K562 (cell line): Measurements from ENCODE around the gene CBL. TPM values are rescaled to one million over a fixed set of nuclear protein-coding genes. Genes with fewer than 3 reads are reported as not detected.

ENCODE experiments used
- ATAC-seq: fragments of 200-7000 bp; cut with Tn5 transposase; 3 replicates; pipeline ENCODE4 v1.9.1; 2020; ENCODE audit warnings: moderate library complexity
- BruUV-seq: library from RNA; stranded (reverse); fragments of 400-500 nt; replicated peaks from 2 replicates; lab custom pipeline; 2021; lab: Mats Ljungman, UMichigan
- CTCF ChIA-PET: fragments of 300-600 bp; formaldehyde crosslinking; extraction: SDS; loops from one replicate; lab custom pipeline; 2021; ENCODE audit warnings: low intra/inter-chr PET ratio; lab: Yijun Ruan, JAX
- POLR2A ChIA-PET: fragments of 300-600, 350-650 bp; sonication (Branson Sonifier 250); formaldehyde crosslinking; extraction: SDS; loops from one replicate; lab custom pipeline; 2021; ENCODE audit warnings: antibody characterized with exemption, inconsistent platforms; lab: Yijun Ruan, JAX
- DNase-seq, 4 experiments: peaks; one replicate each; pipeline versions ENCODE4 v3.0.0 to v3.0.0-alpha.2; 2011 to 2018; ENCODE audit warnings: low spot score in 3 of 4, mixed read lengths in 3 of 4; ENCODE audit errors: extremely low read depth in 1 of 4
- FAIRE-seq: peaks from 2 replicates; lab custom pipeline; 2011; peaks lifted over from hg19 to GRCh38; lab: Jason Lieb, UNC
- H2AFZ ChIP-seq: 2 replicates; pipeline ENCODE4 v1.6.0; 2011; ENCODE audit warnings: low read depth, low read length, control low read depth, inconsistent platforms
- H3K27ac ChIP-seq: fragments of 200-600 bp; 3 replicates; pipeline ENCODE4 v1.8.0; 2011; ENCODE audit warnings: low read depth, mild to moderate bottlenecking, control low read depth, inconsistent platforms, low read length, moderate library complexity, mixed read lengths; ENCODE audit errors: extremely low read depth
- H3K27me3 ChIP-seq, 2 experiments: fragments of 300-600 bp in 1 of 2; 2 replicates in 1 of 2; 3 replicates in 1 of 2; pipeline versions ENCODE4 v1.6.0 to v1.8.0; 2011; ENCODE audit warnings: inconsistent platforms in 2 of 2, low read length in 2 of 2, mild to moderate bottlenecking in 1 of 2, mixed read lengths in 1 of 2, moderate library complexity in 1 of 2; ENCODE audit not compliant: control insufficient read depth in 2 of 2, insufficient read depth in 2 of 2
- H3K36me3 ChIP-seq: fragments of 300-600 bp; 3 replicates; pipeline ENCODE4 v1.8.0; 2011; ENCODE audit warnings: mild to moderate bottlenecking, low read length, inconsistent platforms; ENCODE audit not compliant: control insufficient read depth, insufficient read depth
- H3K4me1 ChIP-seq, 2 experiments: fragments of 200-600 bp in 1 of 2; replicated peaks in 1 of 2; 2 replicates in 1 of 2; 3 replicates in 1 of 2; pipeline versions ENCODE4 v1.5.1 to v1.8.0; 2011; ENCODE audit warnings: inconsistent platforms in 2 of 2, low read length in 2 of 2, mild to moderate bottlenecking in 1 of 2, mixed read lengths in 1 of 2, moderate library complexity in 1 of 2; ENCODE audit not compliant: control insufficient read depth in 2 of 2, insufficient read depth in 2 of 2
- H3K4me2 ChIP-seq: 2 replicates; pipeline ENCODE4 v1.6.1; 2011; ENCODE audit warnings: low read length, control low read depth, inconsistent platforms, mixed read lengths; ENCODE audit not compliant: insufficient read depth
- H3K4me3 ChIP-seq: fragments of 200-600 bp; sonication (generic), shearing (Covaris generic); 2 replicates; pipeline ENCODE4 v1.5.1; 2016; ENCODE audit warnings: control low read depth, inconsistent platforms
- H3K79me2 ChIP-seq: fragments of 200-600 bp; 3 replicates; pipeline ENCODE4 v1.8.0; 2011; ENCODE audit warnings: low read length, inconsistent platforms; ENCODE audit not compliant: control insufficient read depth, insufficient read depth
- H3K9ac ChIP-seq, 2 experiments: 2 replicates each; pipeline versions ENCODE4 v1.6.0 to v1.6.1; 2011; ENCODE audit warnings: low read depth in 2 of 2, low read length in 2 of 2, control low read depth in 1 of 2, inconsistent platforms in 1 of 2, mild to moderate bottlenecking in 1 of 2, mixed read lengths in 1 of 2; ENCODE audit not compliant: insufficient read depth in 1 of 2
- H3K9me1 ChIP-seq: one replicate; pipeline ENCODE4 v1.6.0; 2011; ENCODE audit warnings: inconsistent platforms, mild to moderate bottlenecking, low read length, moderate library complexity; ENCODE audit not compliant: control insufficient read depth, insufficient read depth
- H3K9me3 ChIP-seq: replicated peaks from 2 replicates; pipeline ENCODE4 v1.5.1; 2011; ENCODE audit warnings: low read depth, low read length, inconsistent platforms; ENCODE audit not compliant: control insufficient read depth, insufficient read depth
- H4K20me1 ChIP-seq: replicated peaks from 2 replicates; pipeline ENCODE4 v1.6.1; 2011; ENCODE audit warnings: low read length, inconsistent platforms, mixed read lengths; ENCODE audit not compliant: control insufficient read depth, insufficient read depth
- FOXP1 ChIP-seq: sonication (generic); formaldehyde crosslinking; IDR thresholded peaks from 2 replicates; pipeline ENCODE4 v1.8.0; 2022; ENCODE audit warnings: mild to moderate bottlenecking, missing genetic modification reagents
- GABPB1 ChIP-seq: sonication (generic); formaldehyde crosslinking; IDR thresholded peaks from 2 replicates; pipeline ENCODE4 v1.8.0; 2022; ENCODE audit warnings: mild to moderate bottlenecking, missing genetic modification reagents
- KHSRP ChIP-seq: fragments of 450-650 bp; IDR thresholded peaks from 2 replicates; pipeline ENCODE4 v1.6.1; 2017
- MCM2 ChIP-seq: fragments of 450-650 bp; IDR thresholded peaks from 2 replicates; pipeline ENCODE4 v1.6.1; 2017; ENCODE audit warnings: low read depth, mild to moderate bottlenecking
- NFE2 ChIP-seq: IDR thresholded peaks from 2 replicates; pipeline ENCODE4 v1.6.1; 2014; ENCODE audit warnings: antibody characterized with exemption, low read depth
- NR4A1 ChIP-seq, 2 experiments: fragments of 250-450 bp in 1 of 2; fragments of 450-650 bp in 1 of 2; sonication (Bioruptor Pico) in 1 of 2; IDR thresholded peaks; 2 replicates each; pipeline versions ENCODE4 v1.4.0 to v1.6.1; 2016 to 2020; ENCODE audit warnings: mild to moderate bottlenecking in 2 of 2, missing compliant biosample characterization in 1 of 2, missing genetic modification characterization in 1 of 2, moderate library complexity in 1 of 2
- POLR2G ChIP-seq: fragments of 200-400 bp; formaldehyde crosslinking; IDR thresholded peaks from 2 replicates; pipeline ENCODE4 v1.6.1; 2017; ENCODE audit warnings: low read depth, mild to moderate bottlenecking, antibody characterized with exemption, low read length, moderate library complexity
- RB1 ChIP-seq: fragments of 450-650 bp; IDR thresholded peaks from 2 replicates; pipeline ENCODE4 v1.6.1; 2017; ENCODE audit warnings: low read depth, mild to moderate bottlenecking
- RUNX1 ChIP-seq: sonication (generic); IDR thresholded peaks from 2 replicates; pipeline ENCODE4 v1.6.1; 2016; ENCODE audit warnings: antibody characterized with exemption, low read depth
- ZBTB34 ChIP-seq: fragments of 250-450 bp; sonication (Bioruptor Pico); IDR thresholded peaks from 2 replicates; pipeline ENCODE4 v1.8.0; 2021; ENCODE audit warnings: mild to moderate bottlenecking, moderate library complexity
- ZKSCAN3 ChIP-seq: fragments of 250-450 bp; sonication (Bioruptor Pico); IDR thresholded peaks from 2 replicates; pipeline ENCODE4 v1.4.0; 2020
- ZNF436 ChIP-seq: fragments of 250-450, 450-650 bp; sonication (Bioruptor Pico); formaldehyde crosslinking; IDR thresholded peaks from 2 replicates; pipeline ENCODE4 v1.7.0; 2020; ENCODE audit warnings: mild to moderate bottlenecking
- ZSCAN32 ChIP-seq: fragments of 450-650 bp; formaldehyde crosslinking; IDR thresholded peaks from 2 replicates; pipeline ENCODE4 v1.4.0; 2020; ENCODE audit warnings: mild to moderate bottlenecking, moderate library complexity
- WGBS: fragments of 100-300 bp; shearing (Covaris generic); methylation state at CpG from one replicate; pipeline ENCODE4 v1.1.6; 2016; ENCODE audit warnings: low coverage, mixed read lengths; ENCODE audit not compliant: insufficient coverage; ENCODE audit errors: missing lambda C conversion rate; 5-methylcytosine and 5-hydroxymethylcytosine counted together
- in situ Hi-C: fragments of 300-500 bp; cut with MboI; formaldehyde crosslinking; loops from 4 replicates; pipeline ENCODE4 v1.15.0; 2018; ENCODE audit warnings: inconsistent platforms, mixed read lengths
- intact Hi-C: fragments of 100-400 bp; cut with micrococcal nuclease; formaldehyde crosslinking; loops from 2 replicates; pipeline ENCODE4 v1.14.2; 2022
- polyA plus RNA-seq, 8 experiments: library from polyadenylated mRNA; depleted of rRNA in 4 of 8; stranded (reverse) in 5 of 8; unstranded in 3 of 8; fragments of >200 nt; fragmentation: Nextera tagmentation in 2 of 8; fragmentation: Illumina TruSeq in 1 of 8; extraction: Ambion mirVana in 2 of 8; extraction: Trizol in 1 of 8; gene quantifications; 2 replicates each; pipeline versions ENCODE4 v1.2.1 to v1.2.3, GENCODE V29; 2011 to 2014; ENCODE audit warnings: inconsistent platforms in 1 of 8, missing spikeins in 1 of 8
- total RNA-seq, 7 experiments: library from RNA; depleted of rRNA in 6 of 7; stranded (reverse); fragments of >200 nt in 6 of 7; fragmentation: Illumina TruSeq in 2 of 7; extraction: Trizol in 2 of 7; gene quantifications; 2 replicates each; pipeline versions ENCODE4 v1.2.1 to v1.2.3, GENCODE V29; 2011 to 2021; ENCODE audit warnings: low replicate concordance in 1 of 7
- TF ChIP-seq, protein P1 (sequence below): fragments of 450-650 bp; IDR thresholded peaks from 2 replicates; pipeline ENCODE4 v1.6.1; 2018; ENCODE audit warnings: mild to moderate bottlenecking, low read depth; ENCODE audit not compliant: partially characterized antibody

Gene CBL
- total and polyA plus RNA-seq, 9 of the 15 experiments (the other 6 are each of a cell fraction or from before 2014, with no cell fraction given) = 3.2 to 24.9 (median 9.9) TPM

DNA sequence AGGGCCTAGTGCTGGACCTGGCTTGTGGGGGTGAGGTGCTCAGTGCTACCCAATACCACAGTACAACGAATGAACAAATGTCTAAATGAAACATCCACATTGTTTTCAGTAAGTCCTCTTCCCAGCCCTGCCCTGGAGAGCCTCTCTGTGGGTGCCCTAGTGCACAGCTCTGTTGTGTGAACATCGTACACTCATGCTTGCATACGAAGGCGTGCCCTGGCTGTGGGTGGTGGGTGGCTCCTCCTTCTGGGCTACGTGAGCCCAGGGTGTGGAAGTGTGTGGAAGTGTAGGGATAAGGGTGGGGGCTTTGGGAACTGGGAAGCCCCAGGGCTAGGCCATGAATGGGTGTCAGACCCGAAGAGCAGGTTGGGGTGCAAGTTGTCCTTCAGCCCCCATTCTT lies 38.2 kb upstream of the CBL start:
- POLR2A ChIA-PET = no interaction called here
- H3K27ac ChIP-seq = no peak overlapping the region
- no peak overlapping the region; a peak in 1 of 4 replicates for H3K9ac ChIP-seq
- no peaks in the 10 kb centered on the region for H3K9me3 ChIP-seq
- intact Hi-C loops = no loop called here
- H3K4me3 ChIP-seq = no peak overlapping the region
- no peak overlapping the region for H3K4me2 ChIP-seq
- H3K36me3 ChIP-seq = no peaks in the 10 kb centered on the region
- peak overlapping the region; percentile 34; the same call in 1 of the 2 replicates for H2AFZ ChIP-seq
- no peaks in the 10 kb centered on the region for H3K79me2 ChIP-seq
- peaks cover 0 to 4% of the 10 kb centered on the region in 2 experiments; a peak in 1 of 5 replicates for H3K27me3 ChIP-seq
- in situ Hi-C loops = no loop called here
- no TSS peak for BruUV-seq
- no peaks in the 10 kb centered on the region for H4K20me1 ChIP-seq
- H3K9me1 ChIP-seq = no peaks in the 10 kb centered on the region
- ATAC-seq (no peak), DNase-seq (no peak), FAIRE-seq (no peak)
- CTCF ChIA-PET = no interaction called here
- WGBS = 55% methylated on average over 3 of the region's 6 CpGs
- peaks cover 19 to 28% of the 10 kb centered on the region in 2 experiments; a peak in 4 of 5 replicates for H3K4me1 ChIP-seq
- TF ChIP-seq RB1 (no peak), NR4A1 (CRISPR knock-in tag; IDR thresholded peaks at IDR 0.05) (no peak), NR4A1 (tag; IDR thresholded peaks at IDR 0.05) (no peak), ZSCAN32 (CRISPR knock-in tag) (no peak), NFE2 (no peak), KHSRP (no peak), FOXP1 (CRISPR knock-in tag) (no peak), POLR2G (no peak), MCM2 (no peak), ZNF436 (CRISPR knock-in tag) (no peak), ZKSCAN3 (CRISPR knock-in tag) (no peak), RUNX1 (no peak), ZBTB34 (no peak), GABPB1 (CRISPR knock-in tag) (no peak)
- TF ChIP-seq, protein P1, sequence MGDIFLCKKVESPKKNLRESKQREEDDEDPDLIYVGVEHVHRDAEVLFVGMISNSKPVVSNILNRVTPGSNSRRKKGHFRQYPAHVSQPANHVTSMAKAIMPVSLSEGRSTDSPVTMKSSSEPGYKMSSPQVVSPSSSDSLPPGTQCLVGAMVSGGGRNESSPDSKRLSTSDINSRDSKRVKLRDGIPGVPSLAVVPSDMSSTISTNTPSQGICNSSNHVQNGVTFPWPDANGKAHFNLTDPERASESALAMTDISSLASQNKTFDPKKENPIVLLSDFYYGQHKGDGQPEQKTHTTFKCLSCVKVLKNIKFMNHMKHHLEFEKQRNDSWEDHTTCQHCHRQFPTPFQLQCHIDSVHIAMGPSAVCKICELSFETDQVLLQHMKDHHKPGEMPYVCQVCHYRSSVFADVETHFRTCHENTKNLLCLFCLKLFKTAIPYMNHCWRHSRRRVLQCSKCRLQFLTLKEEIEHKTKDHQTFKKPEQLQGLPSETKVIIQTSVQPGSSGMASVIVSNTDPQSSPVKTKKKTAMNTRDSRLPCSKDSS = no peak
